ENCODE measurements around the gene PARD6G.

The PARD6G gene

GRCh38 chr18:80129672-80130367 is 117.5 kb downstream of the PARD6G start:
- no peak overlapping the region for H3K4me3 ChIP-seq (ENCODE audit: low read depth, low read length)
- no peak for TF ChIP-seq CTCF (IDR thresholded peaks at IDR 0.05; ENCODE audit: borderline replicate concordance, insufficient read depth, low read depth, low read length)

GRCh38 chr18:80127635-80128034 is 119.7 kb downstream of the PARD6G start:
- no peak for TF ChIP-seq CTCF (IDR thresholded peaks at IDR 0.05; ENCODE audit: borderline replicate concordance, insufficient read depth, low read depth, low read length)

GRCh38 chr18:80126797-80127196 is 120.5 kb downstream of the PARD6G start:
- no peak overlapping the region for H3K4me3 ChIP-seq (ENCODE audit: low read depth, low read length)
- no peak for TF ChIP-seq CTCF (IDR thresholded peaks at IDR 0.05; ENCODE audit: borderline replicate concordance, insufficient read depth, low read depth, low read length)

More at GRCh38 chr18:80127635-80128034, 119.7 kb downstream of the PARD6G start:
- H3K4me3 ChIP-seq (ENCODE audit: low read depth, low read length): no peak overlapping the region

GRCh38 chr18:80124131-80124530 is 123.2 kb downstream of the PARD6G start:
- H3K4me3 ChIP-seq (ENCODE audit: low read depth, low read length): no peak overlapping the region
- no peak for TF ChIP-seq CTCF (IDR thresholded peaks at IDR 0.05; ENCODE audit: borderline replicate concordance, insufficient read depth, low read depth, low read length)

- no peak for TF ChIP-seq CTCF (IDR thresholded peaks at IDR 0.05; ENCODE audit: borderline replicate concordance, insufficient read depth, low read depth, low read length)
These were observed 126.4 kb downstream of the PARD6G start for GRCh38 chr18:80120932-80121331.

GRCh38 chr18:80119111-80119510 is 128.2 kb downstream of the PARD6G start:
- H3K4me3 ChIP-seq (ENCODE audit: low read depth, low read length): no peak overlapping the region
- TF ChIP-seq CTCF (IDR thresholded peaks at IDR 0.05; ENCODE audit: borderline replicate concordance, insufficient read depth, low read depth, low read length): no peak

More at GRCh38 chr18:80120932-80121331, 126.4 kb downstream of the PARD6G start:
- no peak overlapping the region for H3K4me3 ChIP-seq (ENCODE audit: low read depth, low read length)

- TF ChIP-seq CTCF (IDR thresholded peaks at IDR 0.05; ENCODE audit: borderline replicate concordance, insufficient read depth, low read depth, low read length): no peak
- no peak overlapping the region for H3K4me3 ChIP-seq (ENCODE audit: low read depth, low read length)
These were observed 132.3 kb downstream of the PARD6G start for GRCh38 chr18:80115035-80115434.
